GM21526 (cell line): Measurements from ENCODE around the gene HOXA6.

ENCODE experiments used
- ATAC-seq: cut with Tn5 transposase; IDR thresholded peaks from one replicate; pipeline ENCODE4 v1.9.1; 2021; ENCODE audit warnings: moderate library complexity; ENCODE audit not compliant: unreplicated experiment, low FRiP score

HOXA6 gene

GRCh38 chr7:27112955-27113949, 34.3 kb downstream of the HOXA6 start:
- ATAC-seq: no peak

GRCh38 chr7:27112361-27112760, 35.2 kb downstream of the HOXA6 start:
- no peak for ATAC-seq

GRCh38 chr7:27111751-27112277, 35.8 kb downstream of the HOXA6 start:
- ATAC-seq: no peak

GRCh38 chr7:27111042-27111750, 36.4 kb downstream of the HOXA6 start:
- ATAC-seq: no peak

GRCh38 chr7:27110186-27111031, 37.2 kb downstream of the HOXA6 start:
- no peak for ATAC-seq

GRCh38 chr7:27109466-27110185, 37.9 kb downstream of the HOXA6 start:
- no peak for ATAC-seq

- no peak for ATAC-seq
Measured at GRCh38 chr7:27108390-27109127, 39.0 kb downstream of the HOXA6 start.

- no peak for ATAC-seq
Measured at GRCh38 chr7:27107391-27108381, 39.9 kb downstream of the HOXA6 start.

- ATAC-seq: no peak
Measured at GRCh38 chr7:27106901-27107240, 40.7 kb downstream of the HOXA6 start.

GRCh38 chr7:27106181-27106900, 41.2 kb downstream of the HOXA6 start:
- ATAC-seq: no peak

GRCh38 chr7:27105301-27106031, 42.1 kb downstream of the HOXA6 start:
- ATAC-seq: no peak

- no peak for ATAC-seq
Measured at GRCh38 chr7:27104341-27105058, 43.1 kb downstream of the HOXA6 start.

GRCh38 chr7:27103489-27104226, 43.9 kb downstream of the HOXA6 start:
- ATAC-seq: no peak

- no peak for ATAC-seq
Measured at GRCh38 chr7:27102581-27103442, 44.8 kb downstream of the HOXA6 start, which contains the start of gene HOXA2. Gene HOXA2, minus strand, starts transcription at chr7:27102683. Its CDS starts 183 bp downstream, at chr7:27102500.
